CD14-positive monocyte (primary cell): Measurements from ENCODE around the gene SLC6A16. TPM values are rescaled to one million over a fixed set of nuclear protein-coding genes. Genes with fewer than 3 reads are reported as not detected.

Source experiments
- DNase-seq, 3 donors: peaks; one replicate each; pipeline ENCODE4 v3.0.0-alpha.2; 2011 to 2022
- H2AFZ ChIP-seq: 2 replicates; pipeline ENCODE4 v1.6.0; 2012; ENCODE audit warnings: mild to moderate bottlenecking, low read depth, low read length, inconsistent platforms; ENCODE audit not compliant: insufficient read depth, poor library complexity, severe bottlenecking
- H3K27ac ChIP-seq, 2 donors: 1 replicate in 1 of 2; 2 replicates in 1 of 2; pipeline ENCODE4 v1.5.1; 2012 to 2013; ENCODE audit warnings: low read length in 2 of 2, control low read depth in 1 of 2, inconsistent platforms in 1 of 2, low read depth in 1 of 2, mild to moderate bottlenecking in 1 of 2
- H3K27me3 ChIP-seq, 2 donors: one replicate each; pipeline versions ENCODE4 v1.6.0 to v1.6.1; 2011 to 2013; ENCODE audit warnings: low read length in 2 of 2; ENCODE audit not compliant: control insufficient read depth in 2 of 2, insufficient read depth in 2 of 2
- H3K36me3 ChIP-seq, 2 donors: replicated peaks in 1 of 2; 1 replicate in 1 of 2; 2 replicates in 1 of 2; pipeline versions ENCODE4 v1.5.1 to v1.6.1; 2012 to 2013; ENCODE audit warnings: low read length in 2 of 2, control low read depth in 1 of 2, inconsistent platforms in 1 of 2, mild to moderate bottlenecking in 1 of 2; ENCODE audit not compliant: insufficient read depth in 2 of 2, control insufficient read depth in 1 of 2
- H3K4me1 ChIP-seq, 2 donors: 1 replicate in 1 of 2; 2 replicates in 1 of 2; pipeline versions ENCODE4 v1.5.1 to v1.6.1; 2012 to 2013; ENCODE audit warnings: low read length in 2 of 2, control low read depth in 1 of 2, inconsistent platforms in 1 of 2, mild to moderate bottlenecking in 1 of 2, moderate library complexity in 1 of 2; ENCODE audit not compliant: insufficient read depth in 2 of 2, control insufficient read depth in 1 of 2
- H3K4me2 ChIP-seq: replicated peaks from 2 replicates; pipeline ENCODE3; 2012; ENCODE audit warnings: low read length, moderate library complexity, mild to moderate bottlenecking; ENCODE audit not compliant: poor library complexity, severe bottlenecking; ENCODE audit errors: extremely low read depth
- H3K4me3 ChIP-seq, 3 experiments: fragments of 200-600 bp in 1 of 3; sonication (generic) in 1 of 3; replicated peaks in 1 of 3; 1 replicate in 2 of 3; 2 replicates in 1 of 3; pipeline ENCODE4 v1.5.1; 2011 to 2013; ENCODE audit warnings: low read length in 3 of 3, mild to moderate bottlenecking in 3 of 3, control low read depth in 2 of 3, low read depth in 2 of 3, inconsistent platforms in 1 of 3, moderate library complexity in 1 of 3
- H3K79me2 ChIP-seq: 2 replicates; pipeline ENCODE4 v1.6.0; 2012; ENCODE audit warnings: mild to moderate bottlenecking, control low read depth, inconsistent platforms, low read length, moderate library complexity; ENCODE audit not compliant: insufficient read depth
- H3K9ac ChIP-seq: 2 replicates; pipeline ENCODE4 v1.6.0; 2017; ENCODE audit warnings: low read length, mild to moderate bottlenecking; ENCODE audit not compliant: insufficient read depth, poor library complexity, severe bottlenecking
- H3K9me3 ChIP-seq, 2 donors: replicated peaks in 1 of 2; 1 replicate in 1 of 2; 2 replicates in 1 of 2; pipeline versions ENCODE4 v1.5.1 to v1.6.1; 2012 to 2013; ENCODE audit warnings: low read length in 2 of 2, control low read depth in 1 of 2; ENCODE audit not compliant: control insufficient read depth in 1 of 2, insufficient read depth in 1 of 2
- H4K20me1 ChIP-seq: 2 replicates; pipeline ENCODE4 v1.6.0; 2012; ENCODE audit warnings: mild to moderate bottlenecking, low read length, control low read depth, moderate library complexity; ENCODE audit not compliant: insufficient read depth
- H3K27ac Mint-ChIP-seq, 7 donors: one replicate each; pipeline ENCODE4 v1.8.0; 2020; ENCODE audit warnings: mild to moderate bottlenecking in 7 of 7, mixed read lengths in 7 of 7, moderate library complexity in 6 of 7, inconsistent platforms in 2 of 7
- H3K27me3 Mint-ChIP-seq, 3 donors: one replicate each; pipeline ENCODE4 v1.8.0; 2021 to 2022; ENCODE audit warnings: low read depth in 3 of 3, mild to moderate bottlenecking in 3 of 3, mixed read lengths in 3 of 3, moderate library complexity in 3 of 3, inconsistent platforms in 1 of 3
- H3K36me3 Mint-ChIP-seq, 2 donors: one replicate each; pipeline ENCODE4 v1.8.0; 2020; ENCODE audit warnings: mixed read lengths in 2 of 2, inconsistent platforms in 1 of 2, mild to moderate bottlenecking in 1 of 2
- H3K4me1 Mint-ChIP-seq: one replicate; pipeline ENCODE4 v1.8.0; 2020; ENCODE audit warnings: mild to moderate bottlenecking, mixed read lengths
- H3K4me3 Mint-ChIP-seq, 2 donors: one replicate each; pipeline ENCODE4 v1.8.0; 2020; ENCODE audit warnings: mild to moderate bottlenecking in 2 of 2, mixed read lengths in 2 of 2, moderate library complexity in 1 of 2
- H3K9me3 Mint-ChIP-seq, 7 donors: one replicate each; pipeline ENCODE4 v1.8.0; 2020 to 2022; ENCODE audit warnings: mixed read lengths in 7 of 7, mild to moderate bottlenecking in 6 of 7, moderate library complexity in 6 of 7, inconsistent platforms in 2 of 7
- CTCF ChIP-seq: fragments of 200-600 bp; IDR thresholded peaks from one replicate; pipeline ENCODE4 v1.8.0; 2022; ENCODE audit warnings: antibody characterized with exemption, mild to moderate bottlenecking
- WGBS: methylation state at CpG from one replicate; pipeline ENCODE4 v1.1.5; 2013; ENCODE audit warnings: missing lambda C conversion rate; ENCODE audit not compliant: insufficient coverage; 5-methylcytosine and 5-hydroxymethylcytosine counted together
- intact Hi-C, 2 donors: fragments of 100-400 bp; cut with micrococcal nuclease; formaldehyde crosslinking; loops; one replicate each; pipeline versions ENCODE4 v1.15.0 to v1.15.1; 2023
- polyA plus RNA-seq, 3 donors: library from polyadenylated mRNA; depleted of rRNA in 1 of 3; unstranded in 2 of 3; stranded (reverse) in 1 of 3; fragments of 300-500 nt in 2 of 3; fragments of >200 nt in 1 of 3; fragmentation: Illumina TruSeq in 2 of 3; gene quantifications; 1 replicate in 2 of 3; 2 replicates in 1 of 3; pipeline ENCODE4 v1.2.3, GENCODE V29; 2012 to 2021

The SLC6A16 gene
- polyA plus RNA-seq, 3 donors, result 0.21 to 1.5 (median 0.55) TPM

GRCh38 chr19:49342291-49342721, 17.3 kb upstream of the SLC6A16 start:
- H3K4me3 ChIP-seq, result no peak overlapping the region
- Mint-ChIP-seq H3K9me3 (peaks cover 0 to 6% (median 0%) of the 10 kb centered on the region in 7 donors), H3K27ac (peak overlapping the region in 3 of 7 donors; percentile 5 to 71 (median 65)), H3K27me3 (peaks cover 0 to 3% (median 0%) of the 10 kb centered on the region in 3 donors), H3K36me3 (peaks cover 22 to 34% of the 10 kb centered on the region in 2 donors), H3K4me1 (peaks cover 21% of the 10 kb centered on the region), H3K4me3 (no peak overlapping the region)
- peaks cover 33% of the 10 kb centered on the region for H4K20me1 ChIP-seq
- peaks cover 8% of the 10 kb centered on the region for H3K79me2 ChIP-seq
- H3K36me3 ChIP-seq, result peaks cover 19 to 34% of the 10 kb centered on the region in 2 donors
- 93% methylated on average over 8 of the region's 11 CpGs for WGBS
- H2AFZ ChIP-seq, result no peak overlapping the region
- H3K4me1 ChIP-seq, result peaks cover 2 to 22% of the 10 kb centered on the region in 2 donors
- H3K4me2 ChIP-seq, result no peak overlapping the region
- TF ChIP-seq CTCF, result no peak
- intact Hi-C loops, result no loop called here
- no peak overlapping the region for H3K27ac ChIP-seq
- no peak overlapping the region for H3K9ac ChIP-seq
- no peaks in the 10 kb centered on the region for H3K27me3 ChIP-seq
- DNase-seq, result no peak
- no peaks in the 10 kb centered on the region for H3K9me3 ChIP-seq

GRCh38 chr19:49340865-49341718, 16.1 kb upstream of the SLC6A16 start:
- Histone ChIP-seq H2AFZ (no peak overlapping the region), H3K27ac (no peak overlapping the region), H3K36me3 (peaks cover 22 to 40% of the 10 kb centered on the region in 2 donors), H3K9me3 (no peaks in the 10 kb centered on the region), H3K4me3 (no peak overlapping the region), H3K79me2 (peaks cover 21% of the 10 kb centered on the region), H3K4me1 (peaks cover 14 to 34% of the 10 kb centered on the region in 2 donors), H3K4me2 (no peak overlapping the region), H3K27me3 (no peaks in the 10 kb centered on the region), H4K20me1 (peaks cover 39% of the 10 kb centered on the region), H3K9ac (no peak overlapping the region)
- Mint-ChIP-seq H3K36me3 (peaks cover 24 to 40% of the 10 kb centered on the region in 2 donors), H3K4me1 (peaks cover 32% of the 10 kb centered on the region), H3K27ac (peak overlapping the region in 3 of 7 donors; percentile 16 to 82 (median 35)), H3K4me3 (no peak overlapping the region), H3K9me3 (peaks cover 0 to 6% (median 0%) of the 10 kb centered on the region in 7 donors), H3K27me3 (peaks cover 0 to 3% (median 0%) of the 10 kb centered on the region in 3 donors)
- DNase-seq, result no peak
- WGBS, result 92% methylated on average over 8 of the region's 11 CpGs
- intact Hi-C loops, result no loop called here
- TF ChIP-seq CTCF, result no peak
